ENCODE results near the gene GFAP.
"Not testable (repeated sequence)": the region's sequence is repeated elsewhere in the genome, so short reads cannot be mapped to it uniquely, and the experiment has no call there.

GFAP gene

DNA sequence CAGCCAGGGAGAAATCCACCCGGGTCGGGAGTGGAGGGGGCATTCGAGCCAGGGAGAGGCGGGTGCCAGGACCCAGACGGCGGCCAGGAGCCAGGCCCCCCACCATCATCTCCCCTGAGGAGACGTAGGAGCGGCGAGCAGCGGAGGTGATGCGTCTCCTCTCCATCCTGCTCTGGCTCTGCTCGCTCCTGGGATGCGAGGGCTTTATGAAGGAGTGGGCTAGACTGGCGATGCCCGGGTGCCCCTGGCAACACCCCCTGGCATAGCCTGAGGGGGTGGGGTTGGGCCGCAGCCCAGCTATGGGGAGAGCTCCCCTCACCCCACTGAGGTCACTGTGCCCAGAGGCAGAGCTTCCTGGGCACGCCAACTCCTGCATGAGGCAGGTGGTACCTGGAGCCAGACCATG, at the start of gene GFAP:
Gene GFAP (minus strand): TSS at position 180 of the 406 bp plus-strand sequence. CDS start 14 bp downstream, at position 166.
- no peak for DNase-seq

DNA sequence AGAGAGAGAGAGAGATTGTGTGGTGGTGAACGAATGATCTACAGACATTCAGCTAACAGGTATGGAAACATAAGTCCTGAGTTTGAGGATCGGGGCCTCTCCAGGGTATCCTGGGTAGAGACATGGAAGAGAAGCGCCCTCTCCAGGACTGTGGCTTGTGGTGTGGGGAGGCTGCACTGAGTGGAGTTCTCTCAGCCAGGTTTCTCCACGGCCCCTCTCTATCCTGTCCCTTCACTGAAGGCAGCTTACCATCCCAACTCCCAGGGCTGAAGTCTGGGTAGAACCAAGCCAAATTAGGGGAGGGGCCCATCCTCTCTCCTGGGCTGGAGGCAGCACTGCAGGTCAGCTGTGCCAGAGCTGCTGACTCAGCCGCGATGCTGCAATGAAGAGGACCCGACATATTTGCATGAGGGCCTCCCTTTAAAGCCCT, 46.6 kb upstream of the GFAP start:
- no peak for DNase-seq

DNA sequence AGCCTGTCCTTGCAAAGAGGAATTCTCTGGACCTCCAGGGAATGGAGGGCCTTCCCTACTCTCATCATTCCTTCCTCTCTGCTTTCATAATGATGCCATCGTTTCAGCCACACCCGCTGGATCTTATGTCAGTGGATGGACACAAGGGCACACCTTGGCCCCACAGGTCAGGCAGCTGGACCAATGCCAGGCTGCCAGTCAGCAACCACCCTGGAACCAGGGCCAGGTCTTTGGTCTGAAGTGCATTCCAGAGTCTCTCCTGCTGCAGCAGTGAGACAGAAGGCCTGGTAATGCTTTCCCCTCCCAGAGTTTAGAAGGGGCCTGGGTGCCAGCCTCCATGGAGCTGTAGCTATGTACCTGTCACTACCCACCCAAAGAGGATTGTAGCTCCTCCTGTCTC, 45.4 kb upstream of the GFAP start:
- no peak for DNase-seq

DNA sequence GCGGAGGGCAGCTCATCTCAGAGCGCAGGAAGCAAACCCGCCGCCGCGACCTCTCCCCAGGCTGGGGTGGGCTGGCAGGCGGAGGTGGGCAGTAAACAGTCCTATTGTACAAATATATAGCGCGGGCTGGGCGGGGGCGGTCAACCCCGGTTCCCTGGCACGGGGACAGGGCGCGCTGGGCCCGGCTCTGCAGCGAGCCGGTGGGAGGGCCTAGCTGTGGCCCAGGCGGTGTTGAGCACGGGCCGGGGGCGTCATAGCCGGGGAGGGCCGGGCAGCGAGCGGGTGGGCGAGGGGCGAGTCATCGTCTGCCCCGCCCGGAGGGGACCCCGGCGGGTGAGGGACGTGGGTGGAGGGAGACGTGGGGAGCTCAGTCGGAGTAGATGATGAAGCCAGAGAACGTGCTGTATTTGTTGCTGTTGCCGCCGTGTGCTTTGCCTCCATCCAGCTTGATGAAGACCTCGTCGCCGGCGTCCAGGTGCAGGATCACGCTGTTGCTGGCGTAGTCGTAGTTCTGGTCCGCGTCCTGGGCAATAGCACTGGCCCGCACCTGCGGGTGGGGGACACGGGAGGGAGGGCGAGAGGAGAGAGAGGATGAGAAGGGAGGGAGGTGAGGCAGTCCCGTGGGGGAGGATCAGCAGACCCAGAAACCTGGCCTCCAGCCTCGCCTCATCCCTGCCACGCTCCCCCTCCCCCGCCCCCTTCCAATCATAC, 44.7 kb upstream of the GFAP start:
- no peak for DNase-seq

DNA sequence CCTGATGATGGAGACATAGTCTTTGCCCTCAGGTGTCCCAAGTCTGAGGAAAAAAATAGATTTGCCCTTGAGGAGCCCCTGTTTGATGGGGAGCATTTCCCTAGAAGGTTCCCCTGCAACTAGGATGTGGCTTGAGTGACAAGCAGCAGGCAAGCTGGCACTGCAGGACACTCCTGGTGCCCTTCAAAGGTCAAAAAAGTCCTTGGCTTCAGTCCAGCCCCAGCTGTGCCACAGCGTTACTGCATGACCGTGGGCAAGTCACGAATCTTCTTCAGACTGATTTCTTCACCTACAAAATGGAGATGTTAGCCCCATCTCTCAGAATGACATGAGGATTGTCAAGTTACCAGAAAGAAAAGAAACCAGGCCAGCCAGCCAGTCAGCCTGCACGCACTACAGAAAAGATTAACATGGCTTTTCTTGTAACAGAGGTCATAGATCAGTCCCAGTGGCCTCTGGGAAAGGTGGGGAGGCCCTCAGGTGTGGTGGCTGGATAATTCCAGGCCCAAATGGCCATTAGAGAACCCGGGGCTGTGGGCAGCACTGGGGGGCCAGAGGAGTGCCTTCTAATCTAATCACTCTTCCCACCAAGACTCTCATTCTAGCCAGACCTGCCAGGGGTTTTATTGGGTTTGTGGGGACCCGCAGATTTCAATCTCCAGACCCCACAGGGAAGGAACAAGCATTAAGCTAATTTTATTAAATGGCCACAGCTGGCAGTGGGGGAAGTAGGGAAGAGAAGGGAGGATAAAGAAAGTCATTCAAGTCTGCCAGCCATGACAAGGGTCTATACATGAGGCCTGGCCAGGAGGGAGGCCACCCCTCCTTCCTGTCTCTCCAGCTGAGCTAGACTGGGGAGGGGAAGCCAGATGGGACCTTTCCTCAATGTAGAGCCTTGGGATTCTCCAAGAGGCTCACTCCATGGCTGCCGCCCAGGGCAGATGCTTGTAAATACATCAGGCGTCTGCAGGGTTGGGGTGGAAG, 42.0 kb upstream of the GFAP start:
- DNase-seq, result no peak

DNA sequence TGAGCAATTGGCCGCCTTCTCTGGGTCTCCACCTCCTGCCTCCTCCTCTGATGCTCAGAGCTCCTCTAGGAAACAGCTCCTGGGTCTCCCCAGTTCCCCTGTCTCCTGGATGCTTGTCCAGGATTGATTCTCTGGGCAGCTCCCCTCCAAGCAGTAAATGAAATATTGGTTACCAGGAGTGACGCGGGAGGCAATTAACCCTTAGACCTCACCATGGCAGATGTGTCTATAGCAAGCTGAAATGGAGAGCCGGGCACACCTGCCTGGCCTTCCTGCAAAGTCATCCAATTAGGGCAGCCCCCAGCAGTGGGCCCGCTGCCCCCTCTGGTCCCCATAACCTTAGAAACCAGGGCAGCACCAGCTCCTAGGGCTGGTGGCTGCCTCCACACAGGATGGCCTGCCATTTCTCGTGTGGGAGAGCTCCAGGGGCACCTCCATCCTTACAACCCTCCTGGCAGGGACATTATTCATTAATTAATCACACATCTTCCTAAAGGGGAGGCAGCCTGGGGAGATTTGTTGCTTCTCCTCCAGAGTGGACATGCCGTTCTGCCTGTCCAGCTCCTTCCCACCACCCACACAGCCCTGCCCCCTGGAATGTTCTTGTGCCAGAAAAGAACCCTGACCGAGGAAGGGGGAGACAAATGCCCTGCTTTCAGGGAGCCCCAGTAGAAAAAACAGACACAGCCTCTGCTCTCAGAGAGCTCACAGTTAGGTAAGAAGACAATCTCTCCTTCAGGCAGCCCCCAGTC, 40.5 kb upstream of the GFAP start:
- DNase-seq, result no peak

DNA sequence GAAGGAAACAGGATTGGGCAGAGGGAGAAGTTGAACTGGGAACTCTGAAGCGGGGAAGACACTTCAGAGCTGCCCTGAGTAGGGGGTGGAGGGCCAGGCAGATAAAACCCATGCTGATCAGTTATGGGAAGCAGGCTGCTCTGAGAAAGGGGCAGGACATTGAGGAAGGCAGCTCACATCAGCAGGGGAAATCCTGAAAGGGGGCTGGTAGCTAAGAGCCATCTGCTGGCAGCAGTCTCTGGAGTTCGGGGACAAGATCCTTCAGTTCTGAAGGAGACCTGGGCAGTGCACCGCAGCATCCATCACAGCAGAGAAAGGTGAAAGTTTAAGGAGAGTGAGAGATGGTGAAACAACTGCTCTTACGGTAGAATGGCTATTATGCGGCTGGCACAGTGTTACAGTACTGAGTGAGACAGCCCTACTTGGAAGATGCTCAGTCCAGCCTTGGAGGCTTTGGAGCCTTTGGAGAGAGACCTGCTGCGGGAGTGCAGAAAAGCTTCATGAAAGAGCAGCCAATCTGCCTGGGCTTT, 37.7 kb upstream of the GFAP start:
- DNase-seq, result no peak

DNA sequence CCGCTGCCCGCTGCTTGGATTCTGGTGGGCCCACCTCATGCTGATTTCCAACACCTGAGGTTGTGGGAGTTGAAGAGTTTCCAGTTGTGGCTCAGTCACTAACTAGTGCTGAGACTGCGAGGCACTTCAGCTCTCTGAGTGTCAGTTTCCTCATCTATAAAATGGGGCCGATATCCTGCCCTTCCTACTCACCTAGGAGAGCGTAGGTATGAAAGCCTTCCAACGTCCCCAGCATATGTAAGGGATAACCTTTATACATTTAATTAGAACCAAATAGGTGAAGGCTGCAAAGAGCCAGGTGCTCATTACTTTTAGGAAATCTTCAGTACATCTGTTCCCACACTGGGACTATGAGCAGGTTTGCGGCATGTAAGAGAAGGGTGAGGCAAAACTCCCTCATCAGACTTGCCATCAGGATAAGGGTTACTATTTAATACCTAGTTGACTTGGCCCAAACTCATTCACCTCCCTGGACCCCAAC, 33.1 kb upstream of the GFAP start:
- no peak for DNase-seq

DNA sequence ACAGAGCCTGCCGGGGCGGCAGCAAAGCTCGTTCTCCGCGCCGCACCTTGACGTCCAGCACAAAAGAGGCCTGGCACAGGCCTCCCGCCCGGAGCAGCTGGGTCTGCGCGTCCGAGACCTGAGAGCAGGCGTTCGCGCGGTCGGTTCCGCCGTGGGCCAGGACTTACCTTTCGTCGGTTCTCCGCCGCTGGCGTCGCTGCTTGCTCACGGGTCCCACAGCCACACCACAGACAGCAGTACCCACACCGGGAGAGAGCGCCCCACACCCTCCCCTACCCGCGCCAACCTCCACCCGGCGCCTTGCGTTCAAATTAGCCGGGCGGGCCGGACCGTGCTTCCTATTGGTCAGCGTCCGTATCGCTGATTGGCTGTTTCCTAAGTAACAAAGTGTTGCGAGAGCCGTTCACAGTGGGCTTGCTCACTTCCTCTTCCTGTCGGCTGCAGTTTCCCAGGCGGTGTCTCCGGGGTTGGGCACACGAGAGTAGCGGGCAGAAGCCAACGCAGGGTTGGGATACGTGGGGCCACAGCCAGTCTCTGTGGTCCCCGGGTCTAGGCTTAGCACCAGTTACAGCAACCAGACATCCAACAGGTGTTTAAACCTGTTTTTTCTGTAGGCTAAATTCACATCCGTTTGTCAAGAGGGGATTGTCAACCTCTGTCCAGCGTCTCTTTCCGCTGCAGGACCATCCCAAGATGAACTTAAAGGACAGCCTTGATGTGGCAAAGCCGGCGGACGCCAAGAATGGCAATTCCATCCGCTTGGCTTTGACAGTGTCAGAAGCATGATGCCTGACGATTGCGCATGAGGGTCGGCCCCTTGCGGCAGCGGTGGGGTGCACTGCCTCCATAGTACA, 32.4 kb upstream of the GFAP start, which contains the start of gene KIF18B:
Gene KIF18B (minus strand): TSS at position 313 of the 854 bp plus-strand sequence. CDS start 11,429 bp downstream, outside the sequence.
- DNase-seq, result peak; percentile 94

DNA sequence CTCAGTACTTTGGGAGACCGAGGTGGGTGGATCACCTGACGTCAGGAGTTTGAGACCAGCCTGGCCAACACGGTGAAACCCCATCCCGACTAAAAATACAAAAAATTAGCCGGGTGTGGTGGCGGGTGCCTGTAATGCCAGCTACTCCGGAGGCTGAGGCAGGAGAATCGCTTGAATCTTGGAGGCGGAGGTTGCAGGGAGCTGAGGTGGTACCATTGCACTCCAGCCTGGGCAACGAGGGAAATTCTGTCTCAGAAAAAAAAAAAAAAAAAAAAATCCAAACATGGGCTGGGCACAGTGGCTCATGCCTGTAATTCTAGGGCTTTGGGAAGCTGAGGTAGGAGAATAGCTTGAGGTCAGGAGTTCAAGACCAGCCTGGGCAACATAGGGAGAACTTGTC, 30.4 kb upstream of the GFAP start:
- DNase-seq, result not testable (repeated sequence)

DNA sequence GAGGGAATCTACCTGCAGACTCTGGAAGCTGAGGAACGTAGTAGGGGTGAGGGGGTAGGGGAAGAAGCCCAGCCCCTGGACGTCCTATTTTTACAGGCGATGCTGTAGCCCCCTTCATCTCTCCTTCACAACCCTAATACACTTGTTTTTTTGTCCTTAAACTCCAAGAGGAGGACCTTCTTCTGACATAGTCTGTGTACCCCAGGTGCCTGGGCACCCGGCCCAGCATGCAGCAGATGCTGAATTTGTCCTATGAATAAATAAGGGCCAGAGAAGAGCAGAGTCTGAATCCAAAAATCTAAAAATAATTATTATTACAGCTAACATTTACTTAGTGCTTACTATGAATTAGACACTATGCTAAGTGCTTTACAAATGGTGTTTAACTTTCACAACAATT, 27.2 kb upstream of the GFAP start:
- DNase-seq, result no peak

DNA sequence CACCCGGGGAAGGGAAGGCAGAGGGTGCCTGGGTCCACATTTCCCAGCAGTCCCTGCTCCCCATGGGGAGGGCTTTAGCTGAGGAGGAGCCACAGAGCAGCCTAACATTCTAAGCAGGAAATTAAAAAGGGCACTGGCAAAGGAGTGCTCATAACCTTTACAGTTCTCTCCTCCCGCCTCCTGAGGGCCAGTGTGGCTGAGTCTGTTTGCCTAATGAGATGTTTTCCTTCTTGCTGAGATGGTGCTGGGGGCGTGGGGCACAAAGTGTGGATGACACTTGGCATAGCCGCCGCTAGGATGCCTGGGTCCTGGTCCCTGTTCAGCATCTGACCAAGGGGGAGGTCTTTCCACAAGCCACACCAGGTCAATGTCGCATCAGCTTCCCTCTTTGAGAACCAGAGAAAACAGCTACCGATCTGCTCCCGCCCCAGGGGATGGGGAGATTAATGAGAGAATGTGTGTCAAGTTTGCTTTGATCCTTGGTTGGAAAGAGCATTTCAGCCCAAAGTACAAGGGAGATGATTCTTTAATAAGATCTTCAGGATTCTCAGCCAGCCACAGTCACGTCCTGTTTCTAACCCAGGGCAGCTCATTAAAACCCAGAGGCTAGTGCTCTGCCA, 26.5 kb upstream of the GFAP start:
- DNase-seq, result no peak

DNA sequence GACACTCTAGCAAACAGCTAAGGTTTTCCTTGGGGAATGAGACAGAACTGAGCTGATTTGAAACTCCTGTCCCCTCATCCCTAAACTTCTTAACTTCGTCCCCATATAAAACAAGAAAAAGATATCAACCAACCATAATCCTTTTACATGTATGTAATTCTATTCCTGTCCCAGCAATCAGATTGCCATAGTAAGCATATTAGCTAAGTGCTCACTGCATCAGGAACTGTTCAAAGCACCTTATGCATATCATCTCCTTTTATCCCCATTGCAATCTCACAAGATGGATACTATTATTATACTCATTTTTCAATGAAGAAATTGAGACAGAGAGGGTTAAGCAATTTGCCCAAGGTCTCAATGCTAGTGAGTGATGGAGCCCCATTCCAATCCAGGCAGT, 25.5 kb upstream of the GFAP start:
- no peak for DNase-seq

DNA sequence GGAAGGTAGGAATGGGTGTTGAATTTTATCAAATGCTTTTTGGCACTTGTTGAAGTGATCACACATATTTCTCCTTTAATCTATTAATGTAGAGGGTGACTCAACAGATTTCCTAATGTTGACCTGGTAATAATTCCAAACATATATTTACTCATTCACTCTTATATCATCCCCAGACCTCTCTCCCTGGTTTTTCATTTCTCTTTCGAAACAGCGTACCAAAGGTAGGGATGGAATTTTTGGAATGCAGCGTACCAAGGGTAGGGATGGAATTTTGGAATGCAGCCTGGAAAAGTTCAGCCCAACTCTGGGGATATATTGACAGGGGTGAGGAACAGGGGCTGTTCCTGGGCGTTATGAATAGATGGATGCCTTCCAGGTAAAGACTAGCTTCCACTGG, 25.0 kb upstream of the GFAP start:
- DNase-seq, result no peak

DNA sequence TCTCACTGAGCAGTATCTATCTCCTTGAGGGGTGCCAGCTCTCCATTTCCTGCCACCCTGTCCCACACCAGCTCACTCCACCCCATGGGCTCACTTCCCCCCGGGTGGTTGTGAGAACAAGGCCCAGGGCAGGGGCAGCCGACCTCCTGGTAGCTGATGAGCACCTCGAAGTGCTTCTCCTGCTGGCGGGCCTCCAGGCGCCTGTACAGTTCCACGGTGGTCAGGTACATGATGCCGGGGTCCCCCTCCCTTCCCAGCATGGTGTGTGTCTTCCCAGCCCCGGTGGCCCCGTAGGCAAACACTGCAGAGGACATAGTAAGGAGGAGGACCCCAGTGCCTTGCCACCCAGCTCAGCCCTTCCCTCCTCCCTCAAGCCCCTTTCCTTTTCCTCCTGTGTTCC, 19.8 kb upstream of the GFAP start:
- no peak for DNase-seq

DNA sequence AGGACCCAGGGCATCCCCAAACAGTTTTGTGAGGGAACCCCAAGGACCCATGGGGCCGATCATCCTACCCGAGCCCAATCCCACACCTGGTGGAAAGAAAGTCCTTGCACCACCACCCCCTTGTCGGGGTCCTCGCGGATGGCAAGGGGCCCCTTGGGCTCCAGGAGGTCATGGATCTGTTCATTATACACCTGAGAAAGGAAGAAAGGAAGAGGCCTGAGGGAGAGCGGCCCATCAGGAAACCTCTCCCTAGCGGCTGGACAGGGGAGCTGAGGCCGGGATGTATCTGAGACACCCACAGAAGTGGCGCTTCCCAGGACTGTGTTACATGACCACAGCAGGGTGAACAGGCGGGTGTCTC, 19.4 kb upstream of the GFAP start:
- DNase-seq, result no peak

DNA sequence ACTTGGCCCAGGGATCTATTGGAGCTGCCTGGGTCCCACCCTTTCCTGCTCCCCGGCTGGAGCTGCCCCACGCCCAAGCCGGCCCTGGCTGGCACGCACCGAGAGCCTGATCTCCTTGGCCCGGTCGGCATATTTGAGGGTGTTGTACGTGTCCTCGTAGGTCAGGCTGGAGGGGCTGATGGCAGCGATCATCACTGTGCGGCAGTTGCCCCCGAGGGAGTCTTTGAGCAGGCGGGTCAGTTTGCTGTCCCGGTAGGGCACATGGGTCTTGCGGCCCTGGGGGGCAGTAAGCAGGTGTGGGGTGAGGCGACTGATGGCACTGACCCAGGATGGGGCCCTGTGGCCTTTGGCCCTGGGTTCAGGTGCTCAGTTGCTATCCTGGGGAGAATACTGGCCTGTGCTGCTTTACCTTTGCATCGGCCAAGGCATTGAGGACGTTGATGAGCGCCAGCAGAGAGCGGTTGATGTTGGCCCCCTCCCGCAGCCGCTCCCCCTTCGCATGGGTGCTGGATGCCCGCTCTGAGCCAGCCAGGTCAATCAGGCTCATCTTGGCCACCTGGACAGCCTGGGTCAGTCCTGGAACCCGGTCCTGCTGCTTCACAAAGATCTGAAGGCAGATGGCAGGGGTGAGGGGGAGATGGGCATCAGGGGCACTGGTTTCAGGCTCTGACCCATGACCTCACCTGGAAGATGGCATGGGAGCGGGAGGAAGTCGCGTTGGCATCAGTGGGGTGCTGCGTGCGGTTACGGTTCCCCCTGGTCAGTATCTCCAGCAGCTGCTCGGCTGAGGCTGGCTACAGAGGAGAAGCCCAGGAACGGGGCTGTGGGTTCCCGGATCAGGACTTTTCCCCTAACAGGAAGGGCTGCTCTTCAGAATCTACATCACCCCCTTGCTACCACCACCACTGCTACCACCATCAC, 18.8 kb upstream of the GFAP start:
- DNase-seq, result no peak

DNA sequence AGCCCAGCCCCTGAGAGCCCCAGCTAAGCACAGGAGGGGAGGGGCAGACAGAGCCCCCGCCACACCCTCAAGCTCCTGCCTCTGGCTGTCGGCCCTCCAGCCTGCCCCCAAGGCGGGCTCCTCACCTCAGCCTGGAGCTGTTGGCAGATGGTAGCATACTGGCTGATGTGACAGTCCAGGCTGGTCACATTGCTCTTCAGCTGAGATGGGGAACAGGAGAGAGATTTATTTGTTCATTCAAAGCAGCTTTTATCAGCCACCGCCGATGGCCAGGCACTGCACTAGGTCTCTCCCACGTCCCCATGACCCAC, 17.4 kb upstream of the GFAP start:
- DNase-seq, result no peak

DNA sequence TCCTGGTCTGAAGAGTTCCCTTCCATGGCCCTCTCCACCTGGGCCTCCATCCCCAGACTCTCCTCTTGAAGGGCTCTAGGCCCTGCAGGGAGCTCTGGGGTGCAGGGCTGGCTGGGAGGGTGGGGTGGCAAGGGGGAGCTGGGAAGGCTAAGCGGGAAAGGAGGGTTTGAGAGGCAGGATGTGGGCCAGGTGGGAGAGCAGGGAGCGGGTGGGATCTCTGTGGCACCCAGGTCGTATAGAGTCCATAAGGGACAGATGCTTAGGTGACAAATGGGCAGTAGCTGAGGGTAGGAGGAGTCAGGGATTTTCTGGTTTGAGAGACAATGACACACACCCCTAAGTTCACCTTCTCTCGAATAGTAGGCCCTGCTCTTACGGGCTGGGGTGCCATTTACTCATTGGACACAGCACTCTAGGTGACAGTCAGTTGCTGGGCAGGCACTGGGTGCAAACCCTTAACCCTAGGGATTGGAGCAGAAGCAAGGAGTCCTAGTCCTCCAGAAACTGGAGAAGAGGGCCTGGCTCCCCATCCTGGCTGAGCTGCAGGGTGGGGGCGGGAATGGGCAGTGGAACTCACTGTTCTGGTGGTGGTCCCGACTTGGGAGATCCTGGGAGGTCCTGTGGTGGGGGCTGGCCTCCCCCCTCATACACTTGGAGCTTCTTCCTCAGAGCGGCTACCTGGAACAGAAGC, 16.9 kb upstream of the GFAP start:
- no peak for DNase-seq

DNA sequence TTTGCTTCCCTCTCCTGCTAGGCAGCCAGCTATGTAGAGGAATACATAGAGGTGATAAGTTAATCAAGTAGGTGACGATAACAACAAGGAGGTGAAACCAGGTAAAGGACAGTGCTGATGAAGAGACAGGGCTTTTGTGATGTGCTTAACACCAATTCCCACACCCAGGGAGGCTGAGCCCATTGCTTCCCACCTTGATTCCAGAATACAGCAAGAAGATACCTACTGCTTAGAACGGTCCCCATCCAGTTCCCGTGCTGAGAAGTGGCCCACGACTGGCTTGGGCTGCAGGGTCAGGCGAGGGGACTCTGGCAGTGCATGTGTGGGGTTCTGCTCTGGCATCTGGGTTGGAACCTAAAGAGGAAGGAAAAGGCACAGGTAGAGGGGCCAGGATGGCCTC, 16.1 kb upstream of the GFAP start:
- no peak for DNase-seq
